A172 (cell line): ENCODE data around the gene PCK2. TPM values are rescaled to one million over a fixed set of nuclear protein-coding genes. Genes with fewer than 3 reads are reported as not detected.
"Not testable (repeated sequence)": the region's sequence is repeated elsewhere in the genome, so short reads cannot be mapped to it uniquely, and the experiment has no call there.

Experiments used
- DNase-seq: peaks from one replicate; pipeline ENCODE4 v3.0.0-alpha.2; 2015; ENCODE audit warnings: low spot score
- total RNA-seq: library from RNA; depleted of rRNA; stranded (reverse); fragments of >200 nt; shearing (Covaris generic); gene quantifications from 2 replicates; pipeline ENCODE4 v1.2.3, GENCODE V29; 2014

The PCK2 gene
- total RNA-seq, 1 experiment from 2014 or later, result 4.4 TPM

GRCh38 chr14:24095271-24096068, 1.4 kb downstream of the PCK2 start:
- no peak for DNase-seq

DNA sequence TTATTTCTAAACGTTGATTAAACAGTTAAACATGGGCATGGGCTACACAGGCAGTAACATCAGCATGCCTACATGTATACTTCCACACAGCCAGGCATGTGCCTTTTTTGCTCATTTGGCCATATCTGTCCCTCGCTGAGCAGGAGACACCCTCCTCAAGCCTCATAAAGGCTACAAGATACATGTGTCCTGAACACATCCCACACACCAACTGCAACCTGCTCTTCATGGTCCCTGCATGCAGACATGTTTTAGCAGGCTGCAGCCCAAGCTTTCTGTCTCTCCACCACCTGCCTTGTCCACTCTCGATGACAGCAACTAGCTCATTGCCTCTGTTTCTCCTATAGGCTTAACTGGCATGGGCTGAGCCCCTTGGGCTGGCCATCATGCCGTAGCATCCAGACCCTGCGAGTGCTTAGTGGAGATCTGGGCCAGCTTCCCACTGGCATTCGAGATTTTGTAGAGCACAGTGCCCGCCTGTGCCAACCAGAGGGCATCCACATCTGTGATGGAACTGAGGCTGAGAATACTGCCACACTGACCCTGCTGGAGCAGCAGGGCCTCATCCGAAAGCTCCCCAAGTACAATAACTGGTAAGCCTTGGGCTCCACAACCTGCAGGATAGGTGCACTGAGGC, 2.6 kb downstream of the PCK2 start:
- DNase-seq, result no peak

- DNase-seq, result no peak
Measured at GRCh38 chr14:24098229-24098926, 4.3 kb downstream of the PCK2 start.

DNA sequence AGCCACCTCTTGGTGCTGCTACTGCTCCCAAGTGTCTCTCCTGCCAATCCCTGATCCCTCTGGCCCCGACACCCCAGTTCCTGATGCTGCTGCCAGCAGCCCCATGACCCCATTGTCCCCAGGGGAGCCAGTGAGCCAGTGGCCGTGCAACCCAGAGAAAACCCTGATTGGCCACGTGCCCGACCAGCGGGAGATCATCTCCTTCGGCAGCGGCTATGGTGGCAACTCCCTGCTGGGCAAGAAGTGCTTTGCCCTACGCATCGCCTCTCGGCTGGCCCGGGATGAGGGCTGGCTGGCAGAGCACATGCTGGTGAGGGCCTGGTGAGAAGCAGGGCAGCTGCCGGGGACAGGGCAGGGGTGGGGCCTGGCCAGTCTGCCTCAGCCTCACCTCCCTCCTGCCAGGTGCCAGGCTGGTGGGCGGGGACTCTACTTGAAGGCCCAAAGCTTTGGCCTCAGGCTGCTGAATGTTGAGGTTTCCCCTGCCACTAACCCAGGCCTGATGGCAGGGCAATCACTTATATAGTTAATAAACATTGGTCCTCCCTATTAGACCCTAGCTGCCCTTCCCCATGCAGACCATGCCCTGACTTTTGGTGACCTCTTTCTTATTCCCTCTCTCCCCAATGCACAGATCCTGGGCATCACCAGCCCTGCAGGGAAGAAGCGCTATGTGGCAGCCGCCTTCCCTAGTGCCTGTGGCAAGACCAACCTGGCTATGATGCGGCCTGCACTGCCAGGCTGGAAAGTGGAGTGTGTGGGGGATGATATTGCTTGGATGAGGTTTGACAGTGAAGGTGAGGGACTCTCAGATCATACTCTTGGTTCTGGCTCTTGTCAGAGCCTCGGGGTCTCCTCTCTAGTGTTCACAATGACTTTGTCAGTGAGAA, 5.1 kb downstream of the PCK2 start:
- no peak for DNase-seq

DNA sequence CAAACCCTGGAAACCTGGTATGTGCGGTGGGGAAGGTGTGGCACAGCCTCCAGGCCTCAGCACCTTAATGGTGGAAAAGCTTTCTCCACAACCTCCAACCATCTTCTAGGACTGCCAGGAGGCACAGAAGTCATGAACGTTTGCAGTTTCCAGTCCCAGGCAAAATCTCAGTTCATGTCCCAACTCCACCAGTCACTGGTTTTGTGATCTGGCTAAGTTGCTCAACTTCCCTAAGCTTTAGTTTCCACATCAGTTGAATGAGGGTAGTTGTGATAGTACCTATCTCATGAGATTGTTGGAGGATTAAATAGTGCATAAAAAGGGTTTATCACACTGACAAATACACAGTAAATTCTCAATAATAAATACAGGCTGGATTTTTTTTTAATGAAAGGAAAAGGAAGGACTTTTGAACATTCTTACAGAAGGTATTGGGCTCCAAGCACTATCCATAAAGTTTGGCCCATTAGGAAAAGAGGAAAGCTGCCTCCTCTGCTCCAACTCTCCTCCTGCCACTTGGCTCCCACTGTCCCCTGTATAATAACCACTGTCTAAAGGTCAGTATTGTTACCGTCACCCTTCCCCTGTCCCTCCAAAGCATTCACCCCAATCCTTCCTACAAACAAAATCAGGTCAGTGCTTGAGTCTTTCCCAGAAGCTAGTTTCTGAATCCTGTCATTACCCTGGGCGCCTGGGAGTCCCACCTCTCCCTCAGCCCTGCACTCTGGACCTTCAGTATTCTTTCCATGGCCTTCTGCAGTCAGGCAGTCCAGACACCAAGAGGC, 6.3 kb downstream of the PCK2 start:
- no peak for DNase-seq

- DNase-seq, result no peak
Measured at GRCh38 chr14:24100982-24101494, 6.9 kb downstream of the PCK2 start.

DNA sequence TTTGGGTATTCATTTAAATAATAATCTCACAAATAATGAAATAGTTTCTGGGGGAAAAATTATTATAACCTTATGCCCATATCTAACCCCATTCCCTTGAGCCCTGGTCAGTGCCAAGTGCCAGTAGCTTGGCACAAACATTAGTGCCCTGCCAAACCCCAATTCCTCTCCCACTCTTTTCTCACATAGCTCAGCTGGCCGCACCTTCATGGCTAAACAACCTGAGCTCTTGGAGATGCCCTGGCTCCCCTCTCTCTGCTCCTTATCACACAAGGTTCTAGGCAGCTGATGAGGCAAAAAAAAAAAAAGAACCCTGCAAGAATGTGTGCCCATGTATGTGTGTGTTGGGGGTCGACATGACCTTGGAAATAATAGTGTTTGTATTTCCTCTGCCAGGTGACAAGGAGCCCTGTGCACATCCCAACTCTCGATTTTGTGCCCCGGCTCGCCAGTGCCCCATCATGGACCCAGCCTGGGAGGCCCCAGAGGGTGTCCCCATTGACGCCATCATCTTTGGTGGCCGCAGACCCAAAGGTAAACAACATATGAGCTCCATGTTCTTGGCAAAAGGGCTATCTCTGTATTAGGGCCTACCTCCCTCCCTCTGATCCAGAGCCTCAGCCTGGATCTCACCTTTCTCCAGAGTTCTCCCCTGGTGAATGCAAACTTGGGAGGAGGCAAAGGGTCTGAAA, 8.4 kb downstream of the PCK2 start:
- no peak for DNase-seq

DNA sequence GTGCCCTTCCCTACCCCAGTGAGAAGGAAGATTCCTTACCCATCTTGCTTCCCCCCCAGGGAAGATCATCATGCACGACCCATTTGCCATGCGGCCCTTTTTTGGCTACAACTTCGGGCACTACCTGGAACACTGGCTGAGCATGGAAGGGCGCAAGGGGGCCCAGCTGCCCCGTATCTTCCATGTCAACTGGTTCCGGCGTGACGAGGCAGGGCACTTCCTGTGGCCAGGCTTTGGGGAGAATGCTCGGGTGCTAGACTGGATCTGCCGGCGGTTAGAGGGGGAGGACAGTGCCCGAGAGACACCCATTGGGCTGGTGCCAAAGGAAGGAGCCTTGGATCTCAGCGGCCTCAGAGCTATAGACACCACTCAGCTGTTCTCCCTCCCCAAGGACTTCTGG, 9.3 kb downstream of the PCK2 start:
- DNase-seq, result no peak

- not testable (repeated sequence) for DNase-seq
Measured at GRCh38 chr14:24105609-24106239, 11.6 kb downstream of the PCK2 start.

DNA sequence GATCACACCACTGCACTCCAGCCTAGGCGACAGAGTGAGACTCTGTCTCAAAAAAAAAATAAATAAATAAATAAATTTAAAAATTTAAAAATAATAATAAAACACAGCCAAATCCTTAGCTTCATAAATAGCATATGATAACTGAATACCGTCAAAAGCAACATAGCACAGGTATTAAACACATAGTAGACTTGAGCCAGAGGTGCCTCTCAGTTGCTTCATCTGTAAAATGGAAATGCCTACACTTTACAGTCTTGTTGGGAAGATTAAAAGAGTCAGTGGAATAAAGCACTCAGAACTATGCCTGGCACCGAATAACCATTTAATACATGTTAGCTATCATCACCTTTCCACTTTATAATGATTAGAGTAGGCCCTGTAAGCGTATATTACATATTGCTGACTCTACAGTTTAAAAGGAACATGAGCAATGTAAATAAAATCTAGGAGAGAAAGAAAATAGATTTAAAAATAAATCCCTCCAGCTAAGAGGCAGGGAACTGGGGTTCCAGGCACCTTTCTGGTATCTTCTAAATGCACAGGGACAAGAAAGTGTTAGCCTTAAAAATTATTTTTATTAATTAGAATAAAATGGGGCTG, 12.7 kb downstream of the PCK2 start:
- no peak for DNase-seq

DNA sequence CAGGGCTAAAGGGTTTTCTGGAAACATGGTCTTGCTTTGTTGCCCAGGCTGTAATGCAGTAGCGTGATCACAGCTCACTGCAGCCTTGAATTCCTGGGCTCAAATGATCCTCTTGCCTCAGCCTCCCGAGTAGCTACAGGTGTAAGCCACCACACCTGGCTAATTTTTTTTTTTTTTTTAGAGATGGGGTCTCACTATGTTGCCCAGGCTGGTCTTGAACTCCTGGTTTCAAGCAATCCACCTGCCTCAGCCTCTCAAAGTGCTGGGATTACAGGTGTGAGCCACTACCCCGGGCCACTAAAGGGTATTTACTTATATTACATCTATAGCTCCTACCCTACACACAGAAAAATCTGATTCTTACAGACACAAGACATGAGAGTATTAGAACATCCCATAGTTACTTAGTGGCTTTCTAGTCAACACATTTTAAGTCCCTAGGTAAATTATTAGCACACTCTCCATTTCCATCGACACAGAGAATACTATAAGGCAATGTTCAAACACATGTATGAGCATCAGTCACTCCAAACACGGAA, 14.3 kb downstream of the PCK2 start:
- DNase-seq, result no peak

DNA sequence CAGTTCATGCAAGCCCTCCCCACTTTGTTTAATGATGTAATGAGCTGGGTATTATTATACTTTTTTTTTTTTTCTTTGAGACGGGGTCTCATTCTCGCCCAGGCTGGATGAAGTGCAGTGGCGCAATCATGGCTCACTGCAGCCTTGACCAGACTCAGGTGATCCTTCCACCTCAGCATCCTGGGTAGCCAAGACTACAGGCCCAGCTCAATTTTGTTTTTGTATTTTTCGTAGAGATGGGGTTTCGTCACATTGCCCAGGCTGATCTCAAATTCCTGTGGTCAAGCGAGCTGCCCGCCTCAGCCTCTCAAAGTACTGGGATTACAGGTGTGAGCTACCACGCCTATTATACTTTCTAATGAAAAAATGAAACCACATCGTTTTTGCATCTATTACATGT, 15.9 kb downstream of the PCK2 start:
- no peak for DNase-seq

DNA sequence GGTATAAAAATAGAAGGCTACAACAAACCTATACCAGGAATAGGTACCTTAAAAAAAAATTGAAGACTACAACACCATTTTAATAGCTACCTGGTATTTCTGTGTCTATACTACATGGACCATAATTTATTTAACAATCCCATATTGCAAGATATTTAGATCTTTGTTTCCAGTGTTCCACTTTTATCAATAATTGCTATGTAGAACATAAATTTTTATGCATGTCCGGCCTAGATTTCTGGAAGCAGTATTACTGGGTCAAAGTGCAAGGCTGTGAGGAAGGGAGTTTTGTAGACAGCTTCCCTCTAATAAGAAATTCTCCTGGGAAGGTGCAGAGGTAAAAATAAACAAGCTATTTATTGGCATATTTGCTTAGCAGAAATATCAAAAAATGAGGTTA, 16.4 kb downstream of the PCK2 start:
- DNase-seq, result no peak

GRCh38 chr14:24113379-24113800, 19.3 kb downstream of the PCK2 start:
- no peak for DNase-seq

GRCh38 chr14:24113801-24114531, 19.9 kb downstream of the PCK2 start:
- DNase-seq, result peak; percentile 55

- peak; percentile 97 for DNase-seq
Measured at GRCh38 chr14:24114532-24115421, 20.7 kb downstream of the PCK2 start, which contains the start of the genes DCAF11 and NRL. Gene DCAF11 (plus strand): TSS chr14:24114777. CDS start chr14:24115595, 818 bp downstream. Gene NRL (minus strand): TSS chr14:24114949. CDS start chr14:24082848, 32,101 bp downstream.
